Fibroblast of pulmonary artery (primary cell): ENCODE data around the gene TPRG1L.

Experiments
- DNase-seq: peaks from one replicate; pipeline ENCODE4 v3.0.0-alpha.2; 2010; ENCODE audit warnings: low read depth
- H3K4me3 ChIP-seq: replicated peaks from 2 replicates; pipeline ENCODE4 v1.5.1; 2011; ENCODE audit warnings: low read depth, mild to moderate bottlenecking, control low read depth, low read length, moderate library complexity
- CTCF ChIP-seq: IDR thresholded peaks from 2 replicates; pipeline ENCODE4 v1.5.1; 2011; ENCODE audit warnings: mild to moderate bottlenecking, control low read depth, low read length, inconsistent platforms; ENCODE audit errors: missing control alignments

Gene TPRG1L

DNA sequence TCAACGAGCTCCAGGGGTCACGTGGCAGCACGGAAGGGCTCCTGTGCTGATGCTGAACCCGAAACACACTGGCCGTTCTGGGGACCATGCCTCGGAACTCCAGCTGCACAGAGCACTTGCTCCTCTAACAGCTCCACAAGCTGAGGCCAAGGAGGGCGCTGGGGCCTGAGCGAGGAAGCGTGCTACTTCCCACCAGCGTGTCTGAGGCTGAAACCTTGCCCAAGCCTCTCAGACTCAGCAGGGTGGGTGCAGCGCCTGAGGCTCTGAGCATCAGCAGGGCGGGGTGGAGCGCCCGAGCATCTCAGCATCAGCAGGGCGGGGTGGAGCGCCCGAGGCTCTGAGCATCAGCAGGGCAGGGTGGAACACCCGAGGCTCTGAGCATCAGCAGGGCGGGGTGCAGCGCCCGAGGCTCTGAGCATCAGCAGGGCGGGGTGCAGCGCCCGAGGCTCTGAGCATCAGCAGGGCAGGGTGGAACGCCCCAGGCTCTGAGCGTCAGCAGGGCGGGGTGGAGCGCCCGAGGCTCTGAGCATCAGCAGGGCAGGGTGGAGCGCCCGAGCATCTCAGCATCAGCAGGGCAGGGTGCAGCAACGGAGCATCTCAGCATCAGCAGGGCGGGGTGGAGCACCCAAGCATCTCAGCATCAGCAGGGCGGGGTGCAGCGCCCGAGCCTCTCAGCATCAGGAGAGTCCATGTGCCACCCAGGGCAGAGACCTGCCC is 15.5 kb downstream of the TPRG1L start:
- no peak for TF ChIP-seq CTCF
- DNase-seq: no peak
- no peak overlapping the region for H3K4me3 ChIP-seq

- no peak for DNase-seq
- TF ChIP-seq CTCF: no peak
Measured at GRCh38 chr1:3641046-3641760, 16.4 kb downstream of the TPRG1L start.

DNA sequence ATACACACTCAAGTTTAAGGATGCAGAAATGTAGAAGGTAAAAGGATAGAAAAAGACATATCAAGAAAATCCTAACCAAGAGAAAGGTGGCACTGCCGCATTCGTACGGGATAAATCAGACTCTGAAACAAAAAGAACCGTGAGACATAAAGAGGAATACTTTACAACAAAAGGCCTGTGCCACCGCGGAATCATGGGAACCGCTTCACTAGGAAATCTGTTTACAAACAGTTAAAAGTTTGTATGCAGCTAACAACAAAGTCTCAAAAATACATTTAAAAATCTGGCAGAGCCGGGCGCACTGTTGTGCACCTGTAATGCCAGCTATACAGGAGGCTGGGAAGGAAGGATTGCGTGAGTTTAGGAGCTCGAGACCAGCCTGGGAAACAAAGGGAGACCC is 17.0 kb downstream of the TPRG1L start:
- no peak overlapping the region for H3K4me3 ChIP-seq
- no peak for DNase-seq
- TF ChIP-seq CTCF: no peak

More at GRCh38 chr1:3641046-3641760, 16.4 kb downstream of the TPRG1L start:
- no peak overlapping the region for H3K4me3 ChIP-seq

GRCh38 chr1:3642919-3643675 is 18.3 kb downstream of the TPRG1L start:
- no peak for DNase-seq
- no peak overlapping the region for H3K4me3 ChIP-seq
- no peak for TF ChIP-seq CTCF

- DNase-seq: no peak
- TF ChIP-seq CTCF: no peak
- no peak overlapping the region for H3K4me3 ChIP-seq
Measured at GRCh38 chr1:3644273-3644672, 19.5 kb downstream of the TPRG1L start.

DNA sequence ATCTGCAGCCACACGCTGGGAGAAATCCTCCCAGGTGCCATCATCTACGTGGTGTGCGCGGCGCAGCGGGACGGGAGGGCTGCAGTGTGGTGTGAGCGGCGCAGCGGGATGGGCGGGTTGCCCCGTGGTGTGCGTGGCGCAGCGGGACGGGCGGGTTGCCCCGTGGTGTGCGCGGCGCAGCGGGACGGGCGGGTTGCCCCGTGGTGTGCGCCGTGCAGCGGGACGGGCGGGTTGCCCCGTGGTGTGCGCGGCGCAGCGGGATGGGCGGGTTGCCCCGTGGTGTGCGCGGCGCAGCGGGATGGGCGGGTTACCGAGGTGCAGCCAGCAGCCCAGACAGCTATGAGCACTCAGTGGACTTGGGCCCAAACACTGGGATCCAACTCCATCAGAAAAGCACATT is 20.4 kb downstream of the TPRG1L start:
- no peak overlapping the region for H3K4me3 ChIP-seq
- DNase-seq: no peak
- TF ChIP-seq CTCF: no peak
